Suppressor macrophage treated with lipopolysaccharide for 1 hour (primary cell): ENCODE measurements around the gene RPP40.

ENCODE experiments used
- DNase-seq, 3 donors: peaks; one replicate each; pipeline ENCODE4 v3.0.0-alpha.2; 2020 to 2022

The RPP40 gene

GRCh38 chr6:4967301-4968030 is 36.4 kb downstream of the RPP40 start:
- no peak for DNase-seq

- no peak for DNase-seq
Measured at GRCh38 chr6:4965562-4966389, 38.1 kb downstream of the RPP40 start.

- DNase-seq, result no peak
Measured at GRCh38 chr6:4964675-4965561, 38.9 kb downstream of the RPP40 start.

- peak; percentile 13 to 45 (median 14) for DNase-seq
Measured at GRCh38 chr6:4962905-4963304, 40.9 kb downstream of the RPP40 start.

GRCh38 chr6:4961322-4962168 is 42.3 kb downstream of the RPP40 start:
- peak in 1 of 3 donors; percentile 8 for DNase-seq

GRCh38 chr6:4958624-4959023 is 45.2 kb downstream of the RPP40 start:
- DNase-seq, result no peak

- DNase-seq, result peak in 2 of 3 donors; percentile 32 to 49
Measured at GRCh38 chr6:4957521-4958231, 46.2 kb downstream of the RPP40 start.

- no peak for DNase-seq
Measured at GRCh38 chr6:4956625-4957024, 47.2 kb downstream of the RPP40 start.

- DNase-seq, result no peak
Measured at GRCh38 chr6:4953440-4953839, 50.4 kb downstream of the RPP40 start.

GRCh38 chr6:4950836-4951533 is 52.9 kb downstream of the RPP40 start:
- DNase-seq, result no peak

- DNase-seq, result no peak
Measured at GRCh38 chr6:4950076-4950475, 53.8 kb downstream of the RPP40 start.

GRCh38 chr6:4948781-4949450 is 54.9 kb downstream of the RPP40 start:
- peak in 1 of 3 donors; percentile 25 for DNase-seq

- DNase-seq, result no peak
Measured at GRCh38 chr6:4947716-4948115, 56.1 kb downstream of the RPP40 start.

GRCh38 chr6:4946521-4946920 is 57.3 kb downstream of the RPP40 start:
- no peak for DNase-seq
